HT-29 (cell line): ENCODE measurements around the gene KLF3. TPM values are rescaled to one million over a fixed set of nuclear protein-coding genes. Genes with fewer than 3 reads are reported as not detected.

Experiments used
- DNase-seq: peaks from one replicate; pipeline ENCODE4 v3.0.0-alpha.2; 2015; ENCODE audit warnings: low spot score
- total RNA-seq: library from RNA; depleted of rRNA; stranded (reverse); fragments of >200 nt; shearing (Covaris generic); gene quantifications from 2 replicates; pipeline ENCODE4 v1.2.3, GENCODE V29; 2014

The KLF3 gene
- total RNA-seq, 1 experiment from 2014 or later: 74.3 TPM

GRCh38 chr4:38694330-38694729 is 30.3 kb downstream of the KLF3 start:
- DNase-seq: no peak

- DNase-seq: no peak
Observed at GRCh38 chr4:38695809-38696208, 31.8 kb downstream of the KLF3 start.

- DNase-seq: no peak
Observed at GRCh38 chr4:38696697-38697096, 32.7 kb downstream of the KLF3 start.

- no peak for DNase-seq
Observed at GRCh38 chr4:38698176-38698575, 34.2 kb downstream of the KLF3 start.

- no peak for DNase-seq
Observed at GRCh38 chr4:38699112-38699511, 35.1 kb downstream of the KLF3 start.

GRCh38 chr4:38703635-38704034 is 39.6 kb downstream of the KLF3 start:
- DNase-seq: no peak

GRCh38 chr4:38704622-38705154 is 40.7 kb downstream of the KLF3 start:
- DNase-seq: no peak

- no peak for DNase-seq
Observed at GRCh38 chr4:38706301-38706700, 42.3 kb downstream of the KLF3 start.

GRCh38 chr4:38710053-38710452 is 46.1 kb downstream of the KLF3 start:
- no peak for DNase-seq

- no peak for DNase-seq
Observed at GRCh38 chr4:38711066-38711465, 47.1 kb downstream of the KLF3 start.

- no peak for DNase-seq
Observed at GRCh38 chr4:38715050-38715449, 51.1 kb downstream of the KLF3 start.

GRCh38 chr4:38716256-38716655 is 52.3 kb downstream of the KLF3 start:
- DNase-seq: no peak

- DNase-seq: no peak
Observed at GRCh38 chr4:38717604-38718003, 53.6 kb downstream of the KLF3 start.

GRCh38 chr4:38723114-38723513 is 59.1 kb downstream of the KLF3 start:
- DNase-seq: no peak

GRCh38 chr4:38723726-38724474 is 59.9 kb downstream of the KLF3 start:
- DNase-seq: no peak

GRCh38 chr4:38724475-38724808 is 60.4 kb downstream of the KLF3 start:
- no peak for DNase-seq

GRCh38 chr4:38728631-38729141 is 64.7 kb downstream of the KLF3 start:
- peak; percentile 86 for DNase-seq

GRCh38 chr4:38730493-38730829 is 66.5 kb downstream of the KLF3 start:
- no peak for DNase-seq

- peak; percentile 86 for DNase-seq
Observed at GRCh38 chr4:38730830-38731646, 67.0 kb downstream of the KLF3 start.

GRCh38 chr4:38733663-38734062 is 69.7 kb downstream of the KLF3 start:
- no peak for DNase-seq

- DNase-seq: no peak
Observed at GRCh38 chr4:38734446-38734845, 70.4 kb downstream of the KLF3 start.

GRCh38 chr4:38734911-38735310 is 70.9 kb downstream of the KLF3 start:
- no peak for DNase-seq

GRCh38 chr4:38735870-38736269 is 71.9 kb downstream of the KLF3 start:
- no peak for DNase-seq
